Activated gamma-delta T cell (primary cell): Measurements from ENCODE around the gene C8G.

ENCODE experiments used
- DNase-seq: peaks from one replicate; lab custom pipeline; 2025; lab: John Stamatoyannopoulos, UW

The C8G gene

DNA sequence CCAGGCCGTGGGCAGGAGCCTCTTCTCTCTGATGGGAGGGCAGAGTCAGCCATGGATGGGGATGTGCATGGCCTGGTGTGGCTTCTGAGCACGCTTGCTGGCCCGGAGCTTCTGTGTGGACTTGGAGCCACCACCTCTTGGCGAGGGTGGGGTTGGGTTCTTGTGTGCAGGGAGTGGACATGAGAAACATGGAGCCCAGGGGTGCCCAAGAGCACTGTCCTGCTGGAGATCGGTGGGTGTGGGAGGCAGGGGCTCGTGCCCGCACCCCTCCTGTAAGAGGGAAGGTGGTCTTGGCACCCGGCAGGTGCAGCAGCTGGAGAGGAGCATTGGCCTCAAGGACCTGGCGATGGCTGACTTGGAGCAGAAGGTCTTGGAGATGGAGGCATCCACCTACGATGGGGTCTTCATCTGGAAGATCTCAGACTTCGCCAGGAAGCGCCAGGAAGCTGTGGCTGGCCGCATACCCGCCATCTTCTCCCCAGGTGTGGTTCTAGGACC, 24.3 kb upstream of the C8G start:
- no peak for DNase-seq

DNA sequence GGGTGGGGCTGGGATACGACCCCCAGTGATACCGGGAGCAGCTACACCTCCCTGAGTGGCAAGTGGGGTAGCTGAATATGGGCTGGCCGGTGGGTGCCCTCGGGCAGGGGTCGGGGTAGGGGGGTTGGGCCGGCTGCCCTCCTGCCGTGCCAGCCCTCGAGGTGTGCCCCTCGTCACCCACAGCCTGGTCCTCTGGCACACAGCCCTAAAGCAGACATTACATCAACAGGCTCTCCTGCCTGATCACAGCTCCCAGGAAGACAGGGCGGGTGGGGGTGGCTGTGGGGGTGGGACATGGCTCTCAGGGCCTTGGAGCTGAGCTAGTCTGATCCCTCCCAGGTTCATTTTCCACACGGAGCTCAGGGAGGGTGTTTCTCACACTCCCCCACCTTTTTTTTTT, 23.7 kb upstream of the C8G start:
- DNase-seq = no peak

DNA sequence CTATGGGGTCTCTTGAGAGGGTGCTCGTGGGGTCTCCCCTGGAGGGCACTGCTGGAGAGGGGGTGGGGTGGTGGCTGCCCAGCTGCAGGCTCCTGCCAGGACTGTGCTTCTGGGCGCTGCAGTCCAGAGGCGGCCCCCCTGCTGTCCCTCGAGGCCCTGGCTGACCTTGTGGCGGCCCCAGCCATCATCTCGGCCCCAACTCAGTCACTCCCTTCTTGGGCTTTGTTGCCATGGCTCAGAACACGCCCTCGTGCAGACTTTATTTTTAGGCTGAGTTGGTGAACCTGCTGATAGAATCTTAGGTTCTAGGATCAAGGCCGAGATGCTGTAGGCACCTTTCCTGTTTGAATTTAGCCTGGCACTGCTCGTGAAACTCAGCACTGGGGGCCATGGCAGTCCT, 23.3 kb upstream of the C8G start:
- DNase-seq = no peak

- no peak for DNase-seq
Measured at GRCh38 chr9:136922540-136922939, 22.5 kb upstream of the C8G start.

GRCh38 chr9:136923881-136924280, 21.2 kb upstream of the C8G start:
- DNase-seq = no peak

- DNase-seq = no peak
Measured at GRCh38 chr9:136925414-136926153, 19.5 kb upstream of the C8G start.

- DNase-seq = no peak
Measured at GRCh38 chr9:136926154-136926704, 18.8 kb upstream of the C8G start.

GRCh38 chr9:136926749-136927148, 18.3 kb upstream of the C8G start:
- no peak for DNase-seq

DNA sequence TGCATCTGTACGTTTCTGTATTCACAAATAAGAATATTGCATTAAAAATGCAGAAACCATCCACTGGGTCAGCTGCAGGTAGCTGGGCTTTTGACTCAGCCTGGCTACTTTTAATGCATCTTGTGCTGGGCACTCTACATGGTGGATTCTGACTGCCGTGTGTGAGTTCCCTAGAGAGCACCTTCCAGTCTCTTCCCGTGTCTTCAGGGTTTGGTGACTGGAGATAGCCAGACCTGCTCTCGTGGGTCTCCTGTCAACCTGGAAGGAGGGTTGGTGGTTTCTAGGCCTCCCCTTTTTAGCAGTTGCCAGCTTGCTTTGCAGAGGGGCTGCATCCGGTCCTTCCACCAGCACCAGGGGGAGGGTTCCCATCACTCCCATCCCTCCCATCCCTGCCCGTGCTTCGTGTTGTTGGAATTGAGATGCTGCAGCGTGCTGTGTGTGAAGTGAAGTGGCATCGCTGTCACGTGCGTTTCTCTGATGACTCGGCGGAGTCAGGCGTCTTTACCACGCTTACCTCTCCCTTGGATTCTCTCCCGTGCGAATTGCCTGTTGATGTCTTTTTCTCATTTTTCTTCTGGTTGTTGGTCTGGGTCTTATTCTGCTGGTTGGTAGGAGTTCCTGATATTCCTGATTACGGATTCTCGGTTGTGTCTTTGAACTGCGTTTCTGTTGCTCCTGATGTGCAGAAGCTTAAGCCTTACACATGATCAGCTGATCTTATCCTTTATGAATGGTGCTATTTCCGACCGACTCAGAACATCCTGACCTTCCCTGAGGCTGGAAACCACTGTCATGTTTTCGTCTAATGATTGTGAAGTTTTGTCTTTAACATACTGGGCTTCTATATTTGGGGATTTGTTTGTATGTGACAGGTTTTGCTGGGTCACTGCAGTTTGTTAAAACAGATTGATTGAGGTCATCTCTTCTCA, 17.4 kb upstream of the C8G start:
- DNase-seq = no peak

- no peak for DNase-seq
Measured at GRCh38 chr9:136928591-136928990, 16.5 kb upstream of the C8G start.

DNA sequence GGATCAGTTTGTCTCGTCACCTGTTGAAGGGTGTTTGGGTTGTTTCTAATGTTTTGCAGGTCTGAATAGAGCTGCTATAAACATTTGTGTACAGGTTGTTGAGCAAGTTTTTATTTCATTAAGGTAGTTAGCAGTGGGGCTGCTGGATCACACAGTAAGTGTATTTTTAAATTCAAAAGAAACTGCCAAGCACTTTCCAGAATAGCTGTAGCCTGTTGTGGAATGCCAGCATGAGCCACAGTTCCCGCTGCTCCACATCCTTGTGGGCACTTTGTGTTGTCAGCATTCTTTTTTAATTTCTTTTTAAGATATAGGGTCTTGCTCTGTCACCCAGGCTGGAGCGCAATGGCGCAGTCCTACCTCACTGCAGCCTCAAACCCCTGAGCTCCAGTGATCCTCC, 15.0 kb upstream of the C8G start:
- no peak for DNase-seq

- no peak for DNase-seq
Measured at GRCh38 chr9:136931611-136932130, 13.4 kb upstream of the C8G start.

- no peak for DNase-seq
Measured at GRCh38 chr9:136934277-136934676, 10.8 kb upstream of the C8G start.

DNA sequence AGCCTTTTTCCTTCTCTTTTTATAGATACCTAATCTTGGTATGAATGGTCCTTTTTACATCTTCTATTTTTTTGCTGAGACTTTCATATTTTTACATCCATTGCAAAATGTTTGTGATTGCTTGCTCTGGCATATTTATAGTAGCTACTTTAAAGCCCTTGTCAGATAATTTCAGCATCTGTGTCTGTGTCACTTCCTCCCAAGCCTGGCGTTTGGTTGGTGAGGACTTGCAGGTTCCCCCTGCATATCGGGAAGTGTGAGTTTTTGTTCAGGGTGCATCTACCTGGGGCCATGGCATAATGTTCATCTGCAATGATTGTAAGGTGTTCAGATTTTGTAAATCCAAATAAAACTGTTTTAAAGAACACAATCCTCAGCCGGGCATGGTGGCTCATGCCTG, 9.4 kb upstream of the C8G start:
- no peak for DNase-seq

GRCh38 chr9:136936645-136937170, 8.3 kb upstream of the C8G start:
- no peak for DNase-seq

DNA sequence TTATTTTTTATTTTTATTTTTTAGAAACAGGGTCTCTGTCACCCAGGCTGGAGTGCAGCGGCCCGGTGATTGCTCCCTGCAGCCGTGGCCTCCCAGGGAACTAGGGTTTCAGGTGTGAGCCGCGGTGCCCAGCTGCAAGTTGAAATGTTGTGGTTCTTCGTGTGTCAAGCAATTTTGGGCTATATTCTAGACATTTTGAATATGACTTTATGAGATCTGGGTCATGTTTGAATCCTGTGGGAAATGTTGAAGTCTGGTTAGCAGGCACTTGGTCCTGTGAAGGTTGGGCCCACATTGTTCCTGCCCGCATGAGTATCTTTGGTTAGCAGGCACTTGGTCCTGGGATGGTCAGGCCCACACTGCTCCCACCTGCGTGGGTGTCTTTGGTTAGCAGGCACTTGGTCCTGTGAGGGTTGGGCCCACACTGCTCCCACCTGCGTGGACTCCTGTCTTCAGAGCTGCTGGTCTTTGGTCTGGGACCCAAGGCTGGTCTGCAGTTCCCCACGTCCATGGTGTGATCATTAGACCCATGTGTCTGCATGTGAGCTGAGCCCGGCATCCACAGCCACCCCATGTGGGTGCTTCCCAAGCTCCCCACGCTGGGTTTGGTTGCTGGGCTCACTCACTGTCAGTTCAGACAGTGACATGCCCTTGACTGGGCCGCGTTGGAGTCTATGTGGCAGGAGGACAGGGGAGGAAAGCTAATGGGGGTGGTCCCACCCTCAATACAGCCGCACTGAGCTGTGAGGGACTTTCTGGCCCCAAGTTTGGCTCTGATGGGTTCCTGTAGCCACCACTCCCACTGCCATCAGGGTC, 7.6 kb upstream of the C8G start:
- no peak for DNase-seq

DNA sequence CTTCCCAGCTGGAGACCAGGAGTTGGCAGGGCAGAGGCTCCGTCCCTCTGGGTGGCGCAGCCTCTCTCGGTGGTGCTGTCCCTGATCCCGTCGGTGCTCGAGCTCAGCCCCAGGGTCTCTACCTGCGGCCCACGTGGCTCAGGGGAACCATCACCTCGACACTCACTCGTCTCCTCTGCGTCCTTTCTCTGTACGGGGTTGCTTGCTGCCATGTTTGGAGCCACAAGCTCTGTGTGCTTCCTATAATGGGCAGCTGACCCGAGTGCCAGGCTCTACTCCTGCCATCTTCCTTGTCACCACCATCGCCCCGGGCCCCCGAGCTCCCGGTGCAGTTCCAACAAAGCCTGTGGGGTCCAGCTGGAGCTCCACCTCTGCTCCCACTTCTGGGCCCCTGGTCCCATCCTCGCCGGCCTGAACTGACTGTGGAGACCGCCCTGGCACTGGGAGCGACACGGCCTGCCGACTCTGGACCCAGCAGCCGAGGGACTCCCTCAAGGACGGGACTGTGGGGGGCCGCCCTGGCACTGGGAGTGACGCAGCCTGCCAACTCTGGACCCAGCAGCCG, 5.5 kb upstream of the C8G start:
- DNase-seq = no peak

GRCh38 chr9:136939996-136940525, 5.0 kb upstream of the C8G start:
- DNase-seq = no peak

DNA sequence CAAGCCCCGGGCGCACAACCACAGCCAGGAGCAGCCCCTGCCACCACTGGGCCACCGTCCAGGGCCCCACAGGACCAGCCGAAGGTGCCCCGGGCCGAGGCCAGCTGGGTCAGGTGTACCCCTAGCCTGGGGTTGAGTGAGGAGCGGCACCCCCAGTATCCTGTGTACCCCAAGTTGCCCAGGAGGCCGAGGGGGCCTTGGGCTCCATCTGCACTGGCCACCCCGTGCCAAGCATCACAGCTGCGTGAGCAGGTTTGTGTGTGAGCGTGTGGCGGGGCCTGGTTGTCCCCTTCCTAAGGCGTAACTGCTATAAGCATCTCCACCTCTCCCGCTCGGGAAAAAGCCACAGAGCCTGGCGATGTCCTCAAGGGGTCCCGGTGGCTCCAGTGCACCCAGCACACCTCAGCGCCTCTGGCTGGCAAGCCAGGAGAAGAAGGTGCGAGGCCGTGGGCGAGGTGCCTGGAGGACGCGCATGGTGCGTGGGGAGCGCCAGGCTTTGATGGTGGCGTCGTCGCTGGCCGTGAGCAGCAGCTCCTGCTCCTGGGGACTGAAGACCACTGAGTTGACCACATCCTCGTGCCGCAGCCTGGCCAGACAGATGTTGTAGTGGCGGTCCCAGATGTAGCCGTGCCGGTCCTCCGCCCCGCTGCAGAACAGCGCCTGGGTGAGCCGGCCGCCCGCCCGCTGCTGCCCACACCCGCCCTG, 4.4 kb upstream of the C8G start:
- DNase-seq = no peak
